Fibroblast of mammary gland (primary cell): ENCODE data around the gene RTF2.

Experiments used
- DNase-seq: peaks from one replicate; pipeline ENCODE4 v3.0.0-alpha.2; 2010; ENCODE audit warnings: low read depth
- H3K4me3 ChIP-seq: 2 replicates; pipeline ENCODE4 v1.5.1; 2011; ENCODE audit warnings: low read depth, mild to moderate bottlenecking, low read length, moderate library complexity; ENCODE audit not compliant: control insufficient read depth
- CTCF ChIP-seq: conservative IDR thresholded peaks from 2 replicates; pipeline ENCODE4 v1.5.1; 2011; ENCODE audit warnings: low read depth, low read length, inconsistent platforms; ENCODE audit not compliant: control insufficient read depth, insufficient read depth

Gene RTF2

GRCh38 chr20:56423886-56424285 lies 44.5 kb upstream of the RTF2 start:
- TF ChIP-seq CTCF, result no peak
- DNase-seq, result no peak
- H3K4me3 ChIP-seq, result no peak overlapping the region

- no peak overlapping the region for H3K4me3 ChIP-seq
- DNase-seq, result no peak
- no peak for TF ChIP-seq CTCF
Measured at GRCh38 chr20:56424931-56425330, 43.5 kb upstream of the RTF2 start.

- no peak for DNase-seq
- H3K4me3 ChIP-seq, result no peak overlapping the region
- TF ChIP-seq CTCF, result no peak
Measured at GRCh38 chr20:56426026-56426425, 42.4 kb upstream of the RTF2 start.

GRCh38 chr20:56426926-56427325 lies 41.5 kb upstream of the RTF2 start:
- H3K4me3 ChIP-seq, result no peak overlapping the region
- no peak for TF ChIP-seq CTCF
- no peak for DNase-seq

- TF ChIP-seq CTCF, result no peak
- no peak overlapping the region for H3K4me3 ChIP-seq
- no peak for DNase-seq
Measured at GRCh38 chr20:56427797-56428196, 40.6 kb upstream of the RTF2 start.

GRCh38 chr20:56428410-56428809 lies 40.0 kb upstream of the RTF2 start:
- H3K4me3 ChIP-seq, result no peak overlapping the region
- TF ChIP-seq CTCF, result no peak
- no peak for DNase-seq

GRCh38 chr20:56428881-56429280 lies 39.5 kb upstream of the RTF2 start:
- no peak overlapping the region for H3K4me3 ChIP-seq
- no peak for DNase-seq
- TF ChIP-seq CTCF, result no peak
